ENCODE results near the gene TMEM170A. TPM values are rescaled to one million over a fixed set of nuclear protein-coding genes. Genes with fewer than 3 reads are reported as not detected.
"Not testable (repeated sequence)": the region's sequence is repeated elsewhere in the genome, so short reads cannot be mapped to it uniquely, and the experiment has no call there.

Gene TMEM170A, protein sequence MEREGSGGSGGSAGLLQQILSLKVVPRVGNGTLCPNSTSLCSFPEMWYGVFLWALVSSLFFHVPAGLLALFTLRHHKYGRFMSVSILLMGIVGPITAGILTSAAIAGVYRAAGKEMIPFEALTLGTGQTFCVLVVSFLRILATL
- 10 to 100 TPM; 18.8 to 19.0 TPM for total RNA-seq

DNA sequence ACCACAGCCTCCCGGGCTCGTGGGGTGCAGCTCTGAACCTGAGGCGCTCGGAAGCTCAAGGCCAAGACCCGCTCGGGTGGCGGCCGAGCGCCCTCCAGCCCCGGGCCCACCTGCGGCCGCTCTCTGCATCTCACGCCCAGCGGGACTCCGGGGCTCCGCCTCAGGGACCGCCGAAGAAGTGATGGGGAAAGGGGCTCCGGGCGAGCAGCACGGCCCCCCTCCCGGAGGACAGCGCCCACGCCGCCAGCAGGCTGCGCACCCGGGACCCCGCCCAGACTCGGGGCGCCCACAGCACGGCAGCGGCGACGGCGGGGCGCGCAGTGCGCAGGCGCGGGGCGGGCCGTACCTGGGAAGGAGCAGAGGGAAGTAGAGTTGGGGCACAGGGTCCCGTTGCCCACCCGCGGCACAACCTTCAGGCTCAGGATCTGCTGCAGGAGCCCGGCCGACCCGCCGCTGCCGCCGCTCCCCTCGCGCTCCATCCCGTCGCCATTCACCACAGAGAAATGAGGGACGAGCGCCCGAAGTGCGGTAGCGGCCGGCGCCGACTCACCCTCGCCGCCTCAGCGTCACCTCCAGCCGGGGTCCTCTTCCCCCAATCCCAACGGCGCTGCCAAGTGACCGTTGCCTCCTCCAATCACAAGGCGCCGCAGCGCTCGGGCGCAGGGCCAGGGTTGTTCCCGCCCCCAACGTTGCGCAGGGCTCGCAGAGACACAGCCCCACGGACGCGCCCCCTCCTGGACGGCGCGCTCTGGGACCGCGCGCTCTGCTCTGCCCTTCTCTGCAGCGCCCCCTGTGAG lies at the start of gene TMEM170A:
Gene TMEM170A (minus strand): TSS at position 568 of the 797 bp plus-strand sequence. CDS start 89 bp downstream, at position 479.
- Mint-ChIP-seq H3K27me3 (ENCODE audit: low read depth) (no peaks in the 10 kb centered on the region), H3K36me3 (ENCODE audit: low read depth) (peaks cover 4% of the 10 kb centered on the region), H3K27ac (peak within 1 kb of the TSS; percentile 88), H3K4me1 (ENCODE audit: low read depth) (peaks cover 43% of the 10 kb centered on the region), H3K9me3 (no peaks in the 10 kb centered on the region), H3K4me3 (peak within 1 kb of the TSS; percentile 87)
- CTCF ChIA-PET = interaction anchor here (0.7 to 2.0 kb wide), 26 partner anchors 8 to 357 kb away, joined by 3 to 13 read pairs (median 4); partner anchors contain the start of genes CFDP1, GABARAPL2, KARS1 and TERF2IP
- peak; percentile 99 for DNase-seq
- intact Hi-C loops (cut with micrococcal nuclease) = loop anchor here (1.0 to 5.0 kb wide), 15 partner anchors 31 to 1726 kb away; partner anchors contain the start of genes ADAT1, CFDP1, KARS1 and MLKL

DNA sequence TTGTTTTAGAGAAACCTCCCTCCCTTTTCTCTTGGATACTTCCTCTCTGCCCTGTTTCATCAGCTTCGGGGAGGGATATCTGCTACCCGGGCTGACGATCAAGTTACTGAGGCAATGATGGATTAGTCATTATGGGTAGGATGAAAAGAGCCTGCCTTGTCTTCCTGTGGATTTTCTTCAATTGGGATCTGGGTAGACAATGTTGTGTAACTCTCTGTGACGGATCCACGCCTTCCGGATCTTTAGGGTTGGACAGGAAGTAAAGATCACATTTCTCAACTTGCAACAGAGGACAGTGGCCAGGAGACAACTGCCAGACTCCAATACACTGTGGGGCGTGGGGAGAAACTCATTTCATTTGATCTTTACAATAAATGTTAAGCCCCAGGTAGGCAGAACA lies 42.1 kb upstream of the TMEM170A start:
- Mint-ChIP-seq H3K27ac (no peak overlapping the region), H3K9me3 (no peaks in the 10 kb centered on the region), H3K4me1 (ENCODE audit: low read depth) (peaks cover 4% of the 10 kb centered on the region), H3K4me3 (no peak overlapping the region), H3K27me3 (ENCODE audit: low read depth) (peaks cover 3% of the 10 kb centered on the region), H3K36me3 (ENCODE audit: low read depth) (no peaks in the 10 kb centered on the region)
- CTCF ChIA-PET = interaction anchor here (0.8 to 1.3 kb wide), 3 partner anchors 9 to 42 kb away, joined by 3 to 4 read pairs (median 4); no protein-coding TSS in a partner anchor
- DNase-seq = no peak
- intact Hi-C loops (cut with micrococcal nuclease) = no loop called here

DNA sequence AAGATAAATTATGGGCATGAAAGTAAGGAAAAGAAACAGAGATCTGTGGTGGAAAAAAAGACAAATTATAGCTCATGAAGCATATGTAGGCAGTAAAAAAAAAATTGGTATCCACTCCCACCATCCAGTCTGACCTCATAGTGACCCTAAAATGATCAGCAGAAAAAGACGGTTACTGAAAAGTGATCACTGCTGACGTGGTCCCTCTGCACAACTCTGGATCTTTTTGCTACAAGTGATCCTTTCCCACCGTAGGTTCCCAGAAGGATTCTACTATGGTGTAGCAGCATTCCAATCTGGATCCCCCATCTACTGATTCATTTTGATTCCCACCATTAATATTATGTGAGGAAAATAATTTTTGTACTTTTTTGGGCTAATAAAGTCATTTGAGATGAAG lies 41.6 kb upstream of the TMEM170A start:
- intact Hi-C loops (cut with micrococcal nuclease) = no loop called here
- H3K4me3 Mint-ChIP-seq = no peak overlapping the region
- DNase-seq = no peak
- H3K4me1 Mint-ChIP-seq (ENCODE audit: low read depth) = peaks cover 4% of the 10 kb centered on the region
- no peaks in the 10 kb centered on the region for H3K36me3 Mint-ChIP-seq (ENCODE audit: low read depth)
- CTCF ChIA-PET = interaction anchor here (0.6 to 1.3 kb wide), 4 partner anchors 9 to 1664 kb away, joined by 3 to 4 read pairs (median 4); no protein-coding TSS in a partner anchor
- H3K27me3 Mint-ChIP-seq (ENCODE audit: low read depth) = peaks cover 3% of the 10 kb centered on the region
- no peaks in the 10 kb centered on the region for H3K9me3 Mint-ChIP-seq
- no peak overlapping the region for H3K27ac Mint-ChIP-seq

DNA sequence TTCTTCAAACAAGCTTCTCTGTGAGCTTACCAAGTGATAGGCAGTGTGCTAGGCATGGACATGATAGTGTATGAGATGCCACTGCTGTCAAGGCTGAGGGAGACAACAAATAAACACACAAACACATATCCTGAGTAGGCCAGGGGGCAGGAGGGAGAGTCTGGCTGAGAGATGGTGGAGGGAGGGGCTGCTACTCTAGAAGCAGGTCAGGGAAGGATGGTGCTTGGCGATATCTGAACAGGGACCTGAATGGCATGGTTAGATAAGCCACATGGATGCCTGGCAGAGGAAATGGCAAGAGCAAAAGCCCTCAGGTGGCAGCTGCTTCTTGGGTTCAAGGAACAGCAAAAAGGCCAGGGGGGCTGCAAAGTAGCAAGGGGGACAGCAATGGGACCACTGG lies 39.3 kb upstream of the TMEM170A start:
- Mint-ChIP-seq H3K4me3 (no peak overlapping the region), H3K27me3 (ENCODE audit: low read depth) (peaks cover 3% of the 10 kb centered on the region), H3K9me3 (no peaks in the 10 kb centered on the region), H3K27ac (no peak overlapping the region), H3K36me3 (ENCODE audit: low read depth) (no peaks in the 10 kb centered on the region), H3K4me1 (ENCODE audit: low read depth) (peaks cover 4% of the 10 kb centered on the region)
- DNase-seq = no peak
- intact Hi-C loops (cut with micrococcal nuclease) = no loop called here
- CTCF ChIA-PET = no interaction called here

DNA sequence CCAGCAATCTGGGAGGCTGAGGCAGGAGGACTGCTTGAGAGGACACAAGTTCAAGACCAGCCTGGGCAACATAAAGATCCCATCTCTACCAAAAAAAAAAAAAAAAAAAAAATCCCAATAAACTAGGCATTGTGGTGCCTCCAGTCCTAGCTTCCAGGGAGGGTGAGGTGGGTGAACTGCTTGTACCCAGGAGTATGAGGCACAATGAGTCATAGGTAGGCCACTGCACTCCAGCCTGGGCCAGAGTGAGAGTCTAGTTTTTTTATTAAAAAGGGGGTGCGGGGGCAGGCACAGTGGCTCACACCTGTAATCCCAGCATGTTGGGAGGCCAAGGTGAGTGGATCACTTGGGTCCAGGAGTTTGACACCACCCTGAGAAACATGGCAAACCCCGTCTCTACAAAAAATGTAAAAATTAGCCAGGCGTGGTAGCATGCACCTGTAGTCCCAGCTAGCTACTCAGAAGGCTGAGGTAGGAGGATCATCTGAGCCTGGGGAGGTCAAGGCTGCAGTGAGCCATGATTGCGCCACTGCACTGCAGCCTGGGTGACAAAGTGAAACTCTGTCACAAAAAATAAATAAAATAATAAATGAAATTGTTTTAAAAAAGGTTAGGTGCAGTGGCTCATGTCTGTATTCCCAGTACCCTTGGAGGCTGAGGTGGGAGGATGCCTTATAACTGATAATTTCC lies 38.6 kb upstream of the TMEM170A start:
- peaks cover 3% of the 10 kb centered on the region for H3K27me3 Mint-ChIP-seq (ENCODE audit: low read depth)
- DNase-seq = no peak
- no peaks in the 10 kb centered on the region for H3K36me3 Mint-ChIP-seq (ENCODE audit: low read depth)
- no peaks in the 10 kb centered on the region for H3K9me3 Mint-ChIP-seq
- H3K4me1 Mint-ChIP-seq (ENCODE audit: low read depth) = peaks cover 4% of the 10 kb centered on the region
- CTCF ChIA-PET = no interaction called here
- no peak overlapping the region for H3K4me3 Mint-ChIP-seq
- no peak overlapping the region for H3K27ac Mint-ChIP-seq
- intact Hi-C loops (cut with micrococcal nuclease) = no loop called here

DNA sequence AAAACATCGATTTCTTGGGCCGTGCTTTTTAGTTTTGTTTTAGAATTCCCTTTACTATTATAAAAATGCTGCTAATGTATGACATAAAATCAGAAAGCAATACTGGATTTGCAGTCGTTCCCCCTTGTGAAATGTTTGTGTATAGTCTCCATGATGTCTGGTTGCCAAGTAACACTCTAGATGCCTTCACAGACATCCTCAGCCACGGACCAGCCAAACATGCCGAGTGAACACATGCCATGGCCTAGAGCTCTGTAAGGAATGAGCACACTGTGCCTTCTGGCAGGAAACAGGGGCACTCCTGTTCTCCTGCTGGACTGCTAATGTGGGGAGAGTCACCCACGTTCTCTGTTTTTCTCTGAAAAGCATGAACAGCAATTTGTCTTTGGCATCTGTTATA lies 37.3 kb upstream of the TMEM170A start:
- intact Hi-C loops (cut with micrococcal nuclease); CTCF ChIA-PET; H3K4me3 Mint-ChIP-seq; DNase-seq; H3K27ac Mint-ChIP-seq; H3K36me3 Mint-ChIP-seq (ENCODE audit: low read depth); H3K9me3 Mint-ChIP-seq; H3K27me3 Mint-ChIP-seq (ENCODE audit: low read depth); H3K4me1 Mint-ChIP-seq (ENCODE audit: low read depth): not testable (repeated sequence)

DNA sequence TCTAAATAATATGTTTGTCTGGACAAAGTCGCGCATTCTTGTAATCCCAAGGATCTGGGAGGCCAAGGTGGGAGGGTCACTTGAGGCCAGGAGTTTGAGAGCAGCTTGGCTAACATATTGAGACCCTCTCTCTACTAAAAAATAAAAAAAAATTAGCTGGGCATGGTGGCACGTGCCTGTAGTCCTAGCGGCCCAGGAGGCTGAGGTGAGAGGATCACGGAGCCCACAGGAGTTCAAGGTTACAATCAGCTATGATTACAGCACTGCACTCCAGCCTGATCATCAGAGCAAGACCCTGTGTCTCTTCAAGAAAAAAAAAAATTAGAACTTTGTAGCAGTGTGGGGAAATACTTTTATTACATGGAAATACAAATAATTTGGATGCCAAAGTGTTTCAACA lies 36.9 kb upstream of the TMEM170A start:
- no peak for DNase-seq
- no peaks in the 10 kb centered on the region for H3K9me3 Mint-ChIP-seq
- intact Hi-C loops (cut with micrococcal nuclease) = no loop called here
- H3K36me3 Mint-ChIP-seq (ENCODE audit: low read depth) = no peaks in the 10 kb centered on the region
- CTCF ChIA-PET = no interaction called here
- no peak overlapping the region for H3K27ac Mint-ChIP-seq
- H3K4me1 Mint-ChIP-seq (ENCODE audit: low read depth) = peaks cover 4% of the 10 kb centered on the region
- no peak overlapping the region for H3K4me3 Mint-ChIP-seq
- H3K27me3 Mint-ChIP-seq (ENCODE audit: low read depth) = peaks cover 5% of the 10 kb centered on the region

DNA sequence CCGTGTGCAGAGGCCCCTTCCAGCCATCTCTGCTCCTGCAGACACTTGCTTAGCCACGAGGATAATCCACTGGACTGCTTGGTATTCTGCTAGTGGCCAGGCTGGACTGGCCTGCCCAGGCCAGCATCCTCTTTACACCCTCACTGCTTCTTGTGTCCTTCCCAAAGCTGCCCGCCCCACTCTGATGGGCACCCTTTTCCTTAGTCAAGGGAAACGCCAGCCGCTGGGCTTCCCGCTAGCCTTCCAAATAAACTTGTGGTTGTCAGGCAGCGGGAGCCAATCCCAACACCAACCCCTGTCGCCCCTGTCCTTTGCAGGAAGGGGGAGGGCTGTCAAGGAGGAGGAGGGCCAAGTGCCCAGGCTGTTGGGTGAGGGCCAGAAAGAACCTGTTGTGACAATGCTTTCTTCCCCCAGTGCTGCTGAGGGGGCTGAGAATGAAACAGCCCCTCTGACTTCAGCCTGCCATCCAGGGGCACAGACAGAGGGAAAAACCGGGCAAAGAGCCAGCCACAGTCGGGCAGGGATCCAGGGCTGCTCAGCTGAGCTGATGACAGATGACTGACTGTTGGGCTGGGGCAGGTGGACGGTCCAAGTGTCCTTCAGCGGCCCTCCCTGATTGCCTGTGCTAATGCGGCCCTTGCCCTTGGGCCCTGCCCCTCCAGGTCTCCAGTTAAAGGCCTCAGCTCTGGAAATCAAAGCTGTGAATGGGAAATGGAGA lies 34.3 kb upstream of the TMEM170A start:
- intact Hi-C loops (cut with micrococcal nuclease); DNase-seq: not testable (repeated sequence)

DNA sequence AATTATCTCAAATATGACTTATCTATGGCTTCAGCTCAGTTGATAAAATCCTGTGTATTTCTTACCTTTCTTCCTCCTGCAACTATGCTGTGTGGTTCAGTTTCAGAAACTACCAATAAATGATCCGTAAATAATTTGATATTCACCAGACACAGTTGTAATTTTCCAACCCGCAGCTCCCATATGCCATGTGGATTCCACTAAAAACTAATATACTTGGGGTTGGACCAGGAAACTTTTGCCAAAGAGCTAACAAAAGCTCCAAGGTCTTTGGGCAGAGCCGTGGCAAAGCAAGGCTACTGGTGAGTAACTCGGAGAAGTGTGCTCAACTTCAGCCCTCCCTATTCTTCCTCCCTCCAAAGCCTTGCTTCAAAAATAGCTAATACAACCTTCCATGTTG lies 33.1 kb upstream of the TMEM170A start:
- H3K4me1 Mint-ChIP-seq (ENCODE audit: low read depth) = peaks cover 6% of the 10 kb centered on the region

More for the DNA sequence above, 34.3 kb upstream of the TMEM170A start:
- H3K36me3 Mint-ChIP-seq (ENCODE audit: low read depth); H3K4me3 Mint-ChIP-seq; CTCF ChIA-PET; H3K9me3 Mint-ChIP-seq; H3K4me1 Mint-ChIP-seq (ENCODE audit: low read depth); H3K27ac Mint-ChIP-seq: not testable (repeated sequence)
- peaks cover 18% of the 10 kb centered on the region for H3K27me3 Mint-ChIP-seq (ENCODE audit: low read depth)

DNA sequence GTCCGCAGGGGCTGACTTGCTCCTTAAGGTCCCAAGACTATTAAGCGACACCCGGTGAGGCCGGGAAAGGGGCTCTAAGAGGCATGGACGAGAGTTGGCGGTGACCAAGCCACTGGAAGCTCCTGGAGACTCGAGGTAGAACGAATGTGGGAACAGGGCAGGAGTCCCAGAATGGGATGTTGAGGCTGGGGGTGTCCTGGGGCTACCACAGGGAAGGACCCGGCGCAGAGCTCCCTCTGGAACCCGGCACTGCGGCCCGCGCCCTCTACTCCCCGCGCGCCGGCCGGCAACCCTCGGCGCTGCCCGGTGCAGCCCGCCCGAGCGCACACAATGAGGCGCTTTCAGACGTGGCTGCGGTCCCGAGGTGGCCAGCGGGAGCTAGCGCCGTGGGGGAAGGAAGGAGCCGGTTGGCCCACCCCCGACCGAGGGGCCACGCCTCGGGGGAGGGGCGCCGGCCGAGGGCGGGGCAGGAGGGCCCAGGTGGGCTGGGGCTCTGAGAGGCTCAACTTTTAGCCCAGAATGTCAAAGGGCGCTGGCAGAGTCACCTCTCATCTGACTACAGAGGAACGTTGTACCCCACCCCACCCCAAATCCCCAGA lies 30.7 kb upstream of the TMEM170A start, which contains the start of gene CHST6:
Gene CHST6 (minus strand): TSS at position 366 of the 599 bp plus-strand sequence. CDS start 15,613 bp downstream, outside the sequence.
- peaks cover 6% of the 10 kb centered on the region for H3K4me1 Mint-ChIP-seq (ENCODE audit: low read depth)
- DNase-seq = no peak
- CTCF ChIA-PET = interaction anchor here (0.5 to 1.0 kb wide), 3 partner anchors 20 to 86 kb away, joined by 3 to 5 read pairs (median 3); no protein-coding TSS in a partner anchor
- peak within 1 kb of the TSS; percentile 58 for H3K4me3 Mint-ChIP-seq
- H3K27ac Mint-ChIP-seq = no peak within 1 kb of the TSS
- no peaks in the 10 kb centered on the region for H3K36me3 Mint-ChIP-seq (ENCODE audit: low read depth)
- no peaks in the 10 kb centered on the region for H3K9me3 Mint-ChIP-seq
- intact Hi-C loops (cut with micrococcal nuclease) = no loop called here
- H3K27me3 Mint-ChIP-seq (ENCODE audit: low read depth) = peaks cover 20% of the 10 kb centered on the region

More for the DNA sequence above, 33.1 kb upstream of the TMEM170A start:
- no peak overlapping the region for H3K27ac Mint-ChIP-seq
- no peak overlapping the region for H3K4me3 Mint-ChIP-seq
- CTCF ChIA-PET = interaction anchor here (1.2 to 1.5 kb wide), 3 partner anchors 9 to 49 kb away, joined by 3 to 4 read pairs (median 3); no protein-coding TSS in a partner anchor
- H3K27me3 Mint-ChIP-seq (ENCODE audit: low read depth) = peaks cover 23% of the 10 kb centered on the region
- no peak for DNase-seq
- H3K36me3 Mint-ChIP-seq (ENCODE audit: low read depth) = no peaks in the 10 kb centered on the region
- intact Hi-C loops (cut with micrococcal nuclease) = no loop called here
- H3K9me3 Mint-ChIP-seq = no peaks in the 10 kb centered on the region

DNA sequence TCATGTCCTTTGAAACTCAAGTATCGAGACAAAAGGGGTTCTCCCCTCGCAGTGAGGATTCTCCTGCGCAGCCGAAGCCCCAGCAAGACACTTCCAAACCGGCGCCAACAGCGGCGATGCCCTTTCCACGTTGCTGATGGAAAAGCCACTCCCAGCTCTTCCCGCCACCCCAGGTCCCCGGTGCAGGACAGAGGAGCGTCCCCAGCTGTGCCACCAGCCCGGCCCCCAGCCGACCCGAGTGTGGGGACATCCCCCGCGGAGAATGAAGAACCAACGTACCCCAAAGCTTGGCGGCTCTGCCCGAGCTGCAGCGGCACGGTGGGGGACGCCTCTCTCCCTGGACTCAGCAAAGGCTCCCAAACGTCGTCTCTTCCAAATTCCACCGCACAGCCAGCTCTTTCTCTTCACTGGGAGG lies 30.2 kb upstream of the TMEM170A start:
- H3K27me3 Mint-ChIP-seq (ENCODE audit: low read depth) = peaks cover 20% of the 10 kb centered on the region
- H3K4me1 Mint-ChIP-seq (ENCODE audit: low read depth) = peaks cover 6% of the 10 kb centered on the region
- DNase-seq = no peak
- H3K27ac Mint-ChIP-seq = no peak overlapping the region
- H3K36me3 Mint-ChIP-seq (ENCODE audit: low read depth) = no peaks in the 10 kb centered on the region
- H3K9me3 Mint-ChIP-seq = no peaks in the 10 kb centered on the region
- H3K4me3 Mint-ChIP-seq = peak overlapping the region; percentile 58
- intact Hi-C loops (cut with micrococcal nuclease) = no loop called here
- CTCF ChIA-PET = interaction anchor here (0.9 to 1.0 kb wide), 2 partner anchors 20 to 22 kb away, joined by 3 read pairs; no protein-coding TSS in a partner anchor

All from activated naive CD4-positive, alpha-beta T cell treated with anti-CD3 and anti-CD28 coated beads for 36 hours (primary cell).